Lower lobe of right lung (tissue), 2 donors: ENCODE data around the gene GPR152. TPM values are rescaled to one million over a fixed set of nuclear protein-coding genes. Genes with fewer than 3 reads are reported as not detected.
"Not testable (repeated sequence)": the region's sequence is repeated elsewhere in the genome, so short reads cannot be mapped to it uniquely, and the experiment has no call there.

ENCODE experiments used
- ATAC-seq, 2 donors: fragments of 200-7000 bp; cut with Tn5 transposase; one replicate each; pipeline ENCODE4 v1.9.1; 2020 to 2022; ENCODE audit warnings: mild to moderate bottlenecking in 2 of 2, moderate library complexity in 2 of 2
- DNase-seq: peaks from one replicate; pipeline ENCODE4 v3.0.0-alpha.2; 2020
- H3K27ac ChIP-seq: fragments of 200-600 bp; one replicate; pipeline ENCODE4 v1.8.0; 2022
- H3K27me3 ChIP-seq: fragments of 200-600 bp; one replicate; pipeline ENCODE4 v1.8.0; 2022; ENCODE audit warnings: low read depth
- H3K36me3 ChIP-seq: fragments of 200-600 bp; one replicate; pipeline ENCODE4 v1.8.0; 2022; ENCODE audit warnings: mild to moderate bottlenecking
- H3K4me1 ChIP-seq: fragments of 200-600 bp; one replicate; pipeline ENCODE4 v1.8.0; 2022
- H3K4me3 ChIP-seq: fragments of 200-600 bp; one replicate; pipeline ENCODE4 v1.8.0; 2022; ENCODE audit warnings: mild to moderate bottlenecking
- H3K9me3 ChIP-seq: fragments of 200-600 bp; one replicate; pipeline ENCODE4 v1.8.0; 2022
- intact Hi-C: fragments of 100-400 bp; cut with DNase I; formaldehyde crosslinking; loops from one replicate; pipeline ENCODE4 v1.11.0; 2022
- total RNA-seq: library from RNA; stranded (reverse); fragmentation: NEBNext Ultra II Directional; extraction: Animal tissue kit (Norgen Biotek cat#: 25700); gene quantifications from one replicate; pipeline ENCODE4 v1.2.1, GENCODE V29; 2021
- TF ChIP-seq, protein P1 (sequence below): fragments of 200-600 bp; IDR thresholded peaks from one replicate; pipeline ENCODE4 v1.8.0; 2022; ENCODE audit warnings: antibody characterized with exemption, mild to moderate bottlenecking
- donor health status: DM: no; HTN: yes; CAD: no; lungs with severe emphysema.

Gene GPR152
- total RNA-seq, 1 donor from 2014 or later = not detected

GRCh38 chr11:67486481-67487195 is 34.1 kb upstream of the GPR152 start:
- TF ChIP-seq, protein P1, sequence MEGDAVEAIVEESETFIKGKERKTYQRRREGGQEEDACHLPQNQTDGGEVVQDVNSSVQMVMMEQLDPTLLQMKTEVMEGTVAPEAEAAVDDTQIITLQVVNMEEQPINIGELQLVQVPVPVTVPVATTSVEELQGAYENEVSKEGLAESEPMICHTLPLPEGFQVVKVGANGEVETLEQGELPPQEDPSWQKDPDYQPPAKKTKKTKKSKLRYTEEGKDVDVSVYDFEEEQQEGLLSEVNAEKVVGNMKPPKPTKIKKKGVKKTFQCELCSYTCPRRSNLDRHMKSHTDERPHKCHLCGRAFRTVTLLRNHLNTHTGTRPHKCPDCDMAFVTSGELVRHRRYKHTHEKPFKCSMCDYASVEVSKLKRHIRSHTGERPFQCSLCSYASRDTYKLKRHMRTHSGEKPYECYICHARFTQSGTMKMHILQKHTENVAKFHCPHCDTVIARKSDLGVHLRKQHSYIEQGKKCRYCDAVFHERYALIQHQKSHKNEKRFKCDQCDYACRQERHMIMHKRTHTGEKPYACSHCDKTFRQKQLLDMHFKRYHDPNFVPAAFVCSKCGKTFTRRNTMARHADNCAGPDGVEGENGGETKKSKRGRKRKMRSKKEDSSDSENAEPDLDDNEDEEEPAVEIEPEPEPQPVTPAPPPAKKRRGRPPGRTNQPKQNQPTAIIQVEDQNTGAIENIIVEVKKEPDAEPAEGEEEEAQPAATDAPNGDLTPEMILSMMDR = no peak
- Histone ChIP-seq H3K27ac (no peak overlapping the region), H3K4me1 (peaks cover 42% of the 10 kb centered on the region), H3K36me3 (peaks cover 46% of the 10 kb centered on the region), H3K27me3 (no peaks in the 10 kb centered on the region), H3K9me3 (no peaks in the 10 kb centered on the region), H3K4me3 (no peak overlapping the region)
- DNase-seq (peak; percentile 35), ATAC-seq (no peak)
- intact Hi-C loops = no loop called here

DNA sequence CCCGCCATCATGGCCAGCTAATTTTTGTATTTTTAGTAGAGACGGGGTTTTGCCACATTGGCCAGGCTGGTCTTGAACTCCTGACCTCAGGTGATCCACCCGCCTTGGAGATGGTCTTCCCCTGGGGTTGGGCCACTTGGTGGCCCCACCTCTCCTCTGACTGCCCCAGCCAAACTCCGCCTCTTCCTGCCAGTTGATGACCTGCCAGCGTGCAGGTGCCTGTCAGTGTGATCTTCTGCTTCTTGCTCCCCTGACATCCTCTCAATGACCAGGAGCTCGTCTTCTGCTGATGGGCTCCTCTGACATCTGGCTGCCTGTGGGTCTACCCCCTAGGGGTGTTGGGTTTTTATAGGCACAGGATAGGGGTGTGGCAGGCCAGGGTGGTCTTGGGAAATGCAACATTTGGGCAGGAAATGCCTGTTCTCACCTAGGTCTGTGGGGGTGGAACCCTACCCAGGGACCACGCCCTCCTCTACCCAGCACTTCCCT is 33.4 kb upstream of the GPR152 start:
- H3K27me3 ChIP-seq, H3K9me3 ChIP-seq, ATAC-seq, intact Hi-C loops, H3K4me3 ChIP-seq, H3K27ac ChIP-seq: not testable (repeated sequence)
- Histone ChIP-seq H3K4me1 (peaks cover 44% of the 10 kb centered on the region), H3K36me3 (peaks cover 39% of the 10 kb centered on the region)
- DNase-seq = peak; percentile 28

DNA sequence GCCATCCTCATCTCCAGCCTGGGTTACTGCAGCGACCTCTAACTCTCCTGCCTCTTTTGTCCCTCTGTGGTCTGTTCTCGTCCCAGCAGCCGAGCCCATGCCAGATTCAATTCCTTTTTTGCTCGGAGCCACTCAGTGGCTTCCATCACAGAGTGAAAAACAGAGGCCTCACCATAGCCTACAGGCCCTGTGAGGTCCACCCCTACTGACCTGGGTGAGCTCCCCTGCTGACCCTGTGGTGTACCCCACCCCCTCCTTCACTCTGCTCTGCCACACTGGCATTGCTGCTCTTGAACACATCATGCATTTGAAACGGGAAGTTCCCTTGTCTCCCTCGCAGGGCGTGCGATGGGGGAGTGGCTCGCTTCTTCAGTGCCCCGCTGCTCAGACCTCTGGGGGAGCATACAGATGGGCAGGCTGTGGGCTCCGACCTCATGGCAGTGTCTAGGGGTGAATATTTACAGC is 32.4 kb upstream of the GPR152 start:
- intact Hi-C loops = no loop called here
- peak; percentile 56 for DNase-seq
- peak overlapping the region; percentile 31 for H3K27ac ChIP-seq

DNA sequence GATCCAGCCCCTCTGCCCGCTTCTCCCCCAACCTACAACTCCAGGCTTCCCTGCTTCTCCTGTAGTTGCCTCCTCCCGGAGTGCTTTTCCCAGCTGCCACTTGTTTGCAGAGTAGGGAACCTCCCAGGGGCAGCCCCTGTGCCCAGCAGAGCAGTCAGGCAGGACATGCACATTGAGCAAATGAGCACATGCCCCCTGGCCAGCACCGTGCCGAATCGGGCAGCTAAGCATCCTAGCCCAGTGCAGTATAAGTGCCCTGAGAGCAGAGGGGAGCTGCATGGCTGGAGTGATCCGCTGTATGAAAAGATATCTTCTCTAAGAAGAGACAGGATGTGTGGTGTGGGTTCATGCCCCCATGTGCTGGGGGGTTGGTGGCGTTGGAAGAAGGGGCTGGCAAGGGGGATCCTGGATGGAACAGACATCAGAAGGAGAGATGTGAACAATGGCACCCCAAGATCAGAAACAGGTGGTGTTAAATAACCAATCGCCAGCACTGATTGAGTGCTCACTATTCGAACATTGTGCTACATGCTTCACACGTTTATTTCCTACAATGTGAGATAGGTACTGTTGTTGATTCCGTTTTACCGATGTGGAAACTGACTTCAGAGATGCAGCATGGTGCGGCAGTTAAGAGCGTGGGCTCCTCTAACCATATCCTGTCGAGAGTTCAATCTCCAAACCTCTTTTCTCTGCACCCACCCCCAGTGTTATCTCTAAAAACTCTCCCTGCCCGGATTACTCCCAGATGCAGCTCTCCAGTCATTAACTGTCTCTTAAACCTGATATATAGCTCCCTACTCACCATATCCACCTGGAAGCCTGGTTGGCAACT is 31.5 kb upstream of the GPR152 start:
- intact Hi-C loops = no loop called here
- TF ChIP-seq, protein P1 = no peak

More for the DNA sequence above, 32.4 kb upstream of the GPR152 start:
- TF ChIP-seq, protein P1 = no peak
- ATAC-seq = no peak
- Histone ChIP-seq H3K27me3 (no peaks in the 10 kb centered on the region), H3K4me1 (peaks cover 44% of the 10 kb centered on the region), H3K9me3 (no peaks in the 10 kb centered on the region), H3K4me3 (peak overlapping the region; percentile 21), H3K36me3 (peaks cover 28% of the 10 kb centered on the region)

DNA sequence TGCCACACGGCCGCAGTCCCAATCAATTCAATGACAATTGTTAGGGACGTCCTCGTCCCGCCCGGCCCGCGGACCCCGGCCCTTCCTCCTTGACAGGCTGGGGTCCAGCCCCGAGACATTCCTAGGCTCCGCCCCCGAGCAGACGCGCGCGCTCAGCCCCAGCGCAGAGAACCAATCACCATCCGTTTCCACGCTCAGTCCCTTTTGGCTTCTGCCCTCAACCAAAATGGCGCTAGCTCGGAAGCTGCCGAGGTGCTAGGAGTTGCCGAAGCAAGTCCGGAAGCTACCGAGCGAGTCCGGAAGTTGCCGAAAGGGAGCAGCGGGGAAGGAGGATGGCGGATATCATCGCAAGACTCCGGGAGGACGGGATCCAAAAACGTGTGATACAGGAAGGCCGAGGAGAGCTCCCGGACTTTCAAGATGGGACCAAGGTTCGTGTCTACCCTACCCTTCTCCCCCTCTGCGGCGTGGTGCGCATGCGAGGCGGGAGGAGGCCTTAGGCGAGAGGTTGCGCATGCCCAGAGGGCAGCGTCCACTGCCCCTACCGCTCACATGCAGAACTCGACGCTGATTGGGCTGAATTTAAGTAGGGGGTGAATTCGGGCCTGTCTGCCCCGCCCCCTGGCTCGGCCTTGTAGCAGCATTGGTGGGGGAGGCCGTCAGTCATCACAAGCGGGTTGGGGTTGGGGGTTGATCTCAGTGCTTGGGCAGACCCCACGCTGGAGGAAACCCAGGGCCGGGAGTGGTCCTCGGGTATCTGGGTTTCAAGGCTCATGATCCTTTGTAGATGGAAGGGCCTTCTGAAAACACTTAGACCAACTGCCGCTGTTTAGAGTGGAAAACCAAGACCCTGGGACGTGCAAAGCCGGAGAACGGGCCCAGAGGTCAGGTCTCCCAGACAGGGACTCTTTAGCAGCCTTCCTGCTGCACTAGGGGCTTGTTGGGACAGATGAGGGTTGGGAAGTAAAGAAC is 30.6 kb upstream of the GPR152 start, which contains the start of gene AIP:
TSS of gene AIP (plus strand) at position 200 of the 972 bp plus-strand sequence. CDS start at position 333, 133 bp downstream.
- intact Hi-C loops = no loop called here
- ATAC-seq (peak; percentile 97 to 98), DNase-seq (peak; percentile 97)
- H3K4me1 ChIP-seq = peaks cover 44% of the 10 kb centered on the region
- H3K9me3 ChIP-seq = no peaks in the 10 kb centered on the region
- TF ChIP-seq, protein P1 = peak; percentile 32
- H3K27me3 ChIP-seq = no peaks in the 10 kb centered on the region
- H3K27ac ChIP-seq = peak within 1 kb of the TSS; percentile 87
- H3K4me3 ChIP-seq = peak within 1 kb of the TSS; percentile 65
- H3K36me3 ChIP-seq = peaks cover 16% of the 10 kb centered on the region

More for the DNA sequence above, 31.5 kb upstream of the GPR152 start:
- Histone ChIP-seq H3K9me3 (no peaks in the 10 kb centered on the region), H3K27ac (peak overlapping the region; percentile 87), H3K27me3 (no peaks in the 10 kb centered on the region), H3K36me3 (peaks cover 20% of the 10 kb centered on the region), H3K4me3 (peak overlapping the region; percentile 65), H3K4me1 (peaks cover 44% of the 10 kb centered on the region)
- no peak for ATAC-seq
- DNase-seq = no peak
